HUES64 (cell line): Measurements from ENCODE around the gene ZHX3.

Experiments
- H3K27ac ChIP-seq: 2 replicates; pipeline ENCODE4 v1.7.0; 2013; ENCODE audit warnings: low read depth, low read length, inconsistent platforms
- H3K27me3 ChIP-seq: 2 replicates; pipeline ENCODE4 v1.6.1; 2013; ENCODE audit warnings: mild to moderate bottlenecking, low read length; ENCODE audit not compliant: insufficient read depth
- H3K36me3 ChIP-seq: 2 replicates; pipeline ENCODE4 v1.6.1; 2013; ENCODE audit warnings: mild to moderate bottlenecking, low read length; ENCODE audit not compliant: insufficient read depth
- H3K4me1 ChIP-seq: 2 replicates; pipeline ENCODE4 v1.6.1; 2013; ENCODE audit warnings: mild to moderate bottlenecking, low read length, moderate library complexity; ENCODE audit not compliant: insufficient read depth
- H3K4me3 ChIP-seq: 2 replicates; pipeline ENCODE4 v1.5.1; 2013; ENCODE audit warnings: mild to moderate bottlenecking, low read length, moderate library complexity
- H3K9ac ChIP-seq: 2 replicates; pipeline ENCODE4 v1.6.1; 2013; ENCODE audit warnings: mild to moderate bottlenecking, low read depth, low read length
- H3K9me3 ChIP-seq: 2 replicates; pipeline ENCODE4 v1.6.1; 2013; ENCODE audit warnings: low read depth, low read length; ENCODE audit not compliant: insufficient read depth
- WGBS: fragments of 150-250, 120-280 bp; methylation state at CpG from one replicate; pipeline ENCODE4 v1.1.7; 2013; ENCODE audit warnings: missing lambda C conversion rate; 5-methylcytosine and 5-hydroxymethylcytosine counted together

Gene ZHX3

GRCh38 chr20:41229259-41229658, 88.3 kb downstream of the ZHX3 start:
- no peak overlapping the region for H3K4me3 ChIP-seq
- H3K27me3 ChIP-seq, result no peaks in the 10 kb centered on the region

GRCh38 chr20:41228858-41229257, 88.7 kb downstream of the ZHX3 start:
- H3K27ac ChIP-seq, result no peak overlapping the region
- no peaks in the 10 kb centered on the region for H3K4me1 ChIP-seq
- no peaks in the 10 kb centered on the region for H3K36me3 ChIP-seq
- no peak overlapping the region for H3K9ac ChIP-seq
- no peaks in the 10 kb centered on the region for H3K9me3 ChIP-seq
- H3K27me3 ChIP-seq, result no peaks in the 10 kb centered on the region
- no peak overlapping the region for H3K4me3 ChIP-seq

More at GRCh38 chr20:41229259-41229658, 88.3 kb downstream of the ZHX3 start:
- no peak overlapping the region for H3K27ac ChIP-seq
- no peaks in the 10 kb centered on the region for H3K4me1 ChIP-seq
- H3K9ac ChIP-seq, result no peak overlapping the region
- H3K36me3 ChIP-seq, result no peaks in the 10 kb centered on the region
- no peaks in the 10 kb centered on the region for H3K9me3 ChIP-seq

- H3K4me3 ChIP-seq, result no peak overlapping the region
- H3K27me3 ChIP-seq, result no peaks in the 10 kb centered on the region
- WGBS, result 87% methylated on average over 1 of the region's 1 CpG
- H3K36me3 ChIP-seq, result no peaks in the 10 kb centered on the region
- no peaks in the 10 kb centered on the region for H3K4me1 ChIP-seq
- H3K27ac ChIP-seq, result no peak overlapping the region
- H3K9ac ChIP-seq, result no peak overlapping the region
- no peaks in the 10 kb centered on the region for H3K9me3 ChIP-seq
Observed at GRCh38 chr20:41226426-41226825, 91.1 kb downstream of the ZHX3 start.

GRCh38 chr20:41225091-41225490, 92.4 kb downstream of the ZHX3 start:
- Histone ChIP-seq H3K9ac (no peak overlapping the region), H3K36me3 (no peaks in the 10 kb centered on the region), H3K4me3 (no peak overlapping the region), H3K4me1 (no peaks in the 10 kb centered on the region), H3K9me3 (no peaks in the 10 kb centered on the region), H3K27me3 (no peaks in the 10 kb centered on the region), H3K27ac (no peak overlapping the region)
- 100% methylated on average over 1 of the region's 1 CpG for WGBS

GRCh38 chr20:41224281-41224680, 93.2 kb downstream of the ZHX3 start:
- Histone ChIP-seq H3K9ac (no peak overlapping the region), H3K4me3 (no peak overlapping the region), H3K36me3 (no peaks in the 10 kb centered on the region), H3K27me3 (no peaks in the 10 kb centered on the region), H3K4me1 (no peaks in the 10 kb centered on the region), H3K9me3 (no peaks in the 10 kb centered on the region), H3K27ac (no peak overlapping the region)
- 92% methylated on average over 1 of the region's 1 CpG for WGBS

- H3K27me3 ChIP-seq, result no peaks in the 10 kb centered on the region
- H3K27ac ChIP-seq, result no peak overlapping the region
- no peaks in the 10 kb centered on the region for H3K9me3 ChIP-seq
- no peaks in the 10 kb centered on the region for H3K4me1 ChIP-seq
- H3K4me3 ChIP-seq, result no peak overlapping the region
- no peak overlapping the region for H3K9ac ChIP-seq
- H3K36me3 ChIP-seq, result no peaks in the 10 kb centered on the region
Observed at GRCh38 chr20:41223112-41223511, 94.4 kb downstream of the ZHX3 start.

- H3K4me3 ChIP-seq, result no peak overlapping the region
- no peaks in the 10 kb centered on the region for H3K27me3 ChIP-seq
- no peaks in the 10 kb centered on the region for H3K9me3 ChIP-seq
- H3K4me1 ChIP-seq, result no peaks in the 10 kb centered on the region
- H3K9ac ChIP-seq, result no peak overlapping the region
- no peak overlapping the region for H3K27ac ChIP-seq
- no peaks in the 10 kb centered on the region for H3K36me3 ChIP-seq
Observed at GRCh38 chr20:41222703-41223102, 94.8 kb downstream of the ZHX3 start.

GRCh38 chr20:41222296-41222695, 95.2 kb downstream of the ZHX3 start:
- no peak overlapping the region for H3K27ac ChIP-seq
- H3K9ac ChIP-seq, result no peak overlapping the region
- H3K4me3 ChIP-seq, result no peak overlapping the region
- 100% methylated on average over 1 of the region's 1 CpG for WGBS
- no peaks in the 10 kb centered on the region for H3K9me3 ChIP-seq
- H3K4me1 ChIP-seq, result no peaks in the 10 kb centered on the region
- H3K36me3 ChIP-seq, result no peaks in the 10 kb centered on the region
- H3K27me3 ChIP-seq, result no peaks in the 10 kb centered on the region

- H3K36me3 ChIP-seq, result no peaks in the 10 kb centered on the region
- H3K9ac ChIP-seq, result no peak overlapping the region
- no peaks in the 10 kb centered on the region for H3K4me1 ChIP-seq
- no peaks in the 10 kb centered on the region for H3K27me3 ChIP-seq
- no peaks in the 10 kb centered on the region for H3K9me3 ChIP-seq
- WGBS, result 96% methylated on average over 5 of the region's 5 CpGs
- no peak overlapping the region for H3K27ac ChIP-seq
- no peak overlapping the region for H3K4me3 ChIP-seq
Observed at GRCh38 chr20:41221614-41222218, 95.8 kb downstream of the ZHX3 start.

- Histone ChIP-seq H3K9ac (no peak overlapping the region), H3K9me3 (no peaks in the 10 kb centered on the region), H3K27ac (no peak overlapping the region), H3K36me3 (no peaks in the 10 kb centered on the region), H3K27me3 (no peaks in the 10 kb centered on the region), H3K4me1 (no peaks in the 10 kb centered on the region), H3K4me3 (no peak overlapping the region)
- WGBS, result 92% methylated on average over 2 of the region's 2 CpGs
Observed at GRCh38 chr20:41219824-41220223, 97.7 kb downstream of the ZHX3 start.

GRCh38 chr20:41218466-41218865, 99.1 kb downstream of the ZHX3 start:
- 97% methylated on average over 2 of the region's 2 CpGs for WGBS
- no peaks in the 10 kb centered on the region for H3K27me3 ChIP-seq
- no peaks in the 10 kb centered on the region for H3K9me3 ChIP-seq
- no peaks in the 10 kb centered on the region for H3K36me3 ChIP-seq
- no peak overlapping the region for H3K9ac ChIP-seq
- no peak overlapping the region for H3K4me3 ChIP-seq
- no peaks in the 10 kb centered on the region for H3K4me1 ChIP-seq
- no peak overlapping the region for H3K27ac ChIP-seq

- Histone ChIP-seq H3K4me3 (no peak overlapping the region), H3K9me3 (no peaks in the 10 kb centered on the region), H3K27ac (no peak overlapping the region), H3K9ac (no peak overlapping the region), H3K4me1 (no peaks in the 10 kb centered on the region), H3K36me3 (no peaks in the 10 kb centered on the region), H3K27me3 (no peaks in the 10 kb centered on the region)
- WGBS, result 88% methylated on average over 4 of the region's 5 CpGs
Observed at GRCh38 chr20:41217422-41217821, 100.1 kb downstream of the ZHX3 start.
